GM21447 (cell line): Measurements from ENCODE around the gene CEP192.
"Not testable (repeated sequence)": the region's sequence is repeated elsewhere in the genome, so short reads cannot be mapped to it uniquely, and the experiment has no call there.

Experiments used
- ATAC-seq: cut with Tn5 transposase; IDR thresholded peaks from one replicate; pipeline ENCODE4 v1.9.1; 2021; ENCODE audit not compliant: unreplicated experiment

CEP192 gene

GRCh38 chr18:13096232-13096631 is 105.1 kb downstream of the CEP192 start:
- ATAC-seq, result no peak

GRCh38 chr18:13096719-13097118 is 105.6 kb downstream of the CEP192 start:
- no peak for ATAC-seq

DNA sequence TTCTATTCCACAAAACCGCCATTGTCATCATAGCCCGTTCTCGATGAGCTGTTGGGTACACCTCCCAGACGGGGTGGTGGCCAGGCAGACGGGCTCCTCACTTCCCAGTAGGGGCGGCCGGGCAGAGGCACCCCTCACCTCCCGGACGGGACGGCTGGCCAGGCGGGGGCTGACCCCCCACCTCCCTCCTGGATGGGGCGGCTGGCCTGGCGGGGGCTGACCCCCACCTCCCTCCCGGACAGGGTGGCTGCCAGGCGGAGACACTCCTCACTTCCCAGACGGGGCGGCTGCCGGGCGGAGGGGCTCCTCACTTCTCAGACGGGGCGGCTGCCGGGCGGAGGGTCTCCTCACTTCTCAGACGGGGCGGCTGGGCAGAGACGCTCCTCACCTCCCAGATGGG is 106.9 kb downstream of the CEP192 start:
- ATAC-seq, result not testable (repeated sequence)

- ATAC-seq, result no peak
Observed at GRCh38 chr18:13099113-13099512, 108.0 kb downstream of the CEP192 start.

GRCh38 chr18:13100942-13101658 is 109.9 kb downstream of the CEP192 start:
- ATAC-seq, result no peak

DNA sequence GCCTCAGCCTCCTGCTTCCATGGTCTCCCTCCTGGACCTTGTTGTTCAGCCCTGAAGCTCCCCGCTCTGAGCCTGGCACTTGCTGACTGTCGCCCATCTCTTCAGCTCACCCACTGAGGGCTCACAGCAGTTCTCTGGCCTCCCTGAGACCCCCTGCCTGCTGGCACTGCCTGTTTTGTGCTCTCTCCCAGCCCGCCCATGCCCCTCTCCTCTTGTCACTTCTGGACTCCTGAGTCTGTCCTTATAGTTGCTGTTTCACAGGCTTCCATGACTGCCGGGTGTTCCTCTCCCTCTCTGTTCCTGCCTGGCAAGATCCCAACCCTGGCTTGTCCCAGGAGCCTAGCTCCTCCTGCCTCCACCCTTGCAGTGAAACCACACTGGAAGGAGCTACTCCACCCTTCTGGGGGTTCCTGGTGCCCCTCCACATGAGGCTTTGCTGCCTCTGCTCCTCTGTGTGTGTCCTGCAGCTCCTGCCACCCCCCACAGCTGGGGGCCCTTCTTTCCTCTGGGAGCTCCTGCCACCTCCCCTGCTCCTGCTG is 110.6 kb downstream of the CEP192 start:
- no peak for ATAC-seq

DNA sequence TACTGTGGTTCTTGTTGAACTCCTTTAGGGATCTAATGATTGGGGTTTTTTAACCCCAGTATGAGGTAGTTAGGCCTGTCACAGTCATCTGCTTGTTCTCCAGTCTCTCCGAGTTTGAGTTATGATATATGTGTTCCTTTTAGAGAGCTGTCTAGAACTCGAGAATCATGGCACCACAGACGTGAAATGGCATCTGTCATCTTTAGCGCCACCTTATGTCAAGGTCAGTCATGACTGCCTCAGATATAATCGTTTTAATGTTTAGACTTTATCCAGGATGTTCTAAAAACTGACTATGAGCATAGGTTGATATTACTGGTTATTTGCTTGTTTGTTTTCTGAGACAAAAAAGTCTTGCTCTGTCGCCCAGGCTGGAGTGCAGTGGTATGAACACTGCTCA is 112.2 kb downstream of the CEP192 start:
- no peak for ATAC-seq

- no peak for ATAC-seq
Observed at GRCh38 chr18:13105059-13105458, 113.9 kb downstream of the CEP192 start.

DNA sequence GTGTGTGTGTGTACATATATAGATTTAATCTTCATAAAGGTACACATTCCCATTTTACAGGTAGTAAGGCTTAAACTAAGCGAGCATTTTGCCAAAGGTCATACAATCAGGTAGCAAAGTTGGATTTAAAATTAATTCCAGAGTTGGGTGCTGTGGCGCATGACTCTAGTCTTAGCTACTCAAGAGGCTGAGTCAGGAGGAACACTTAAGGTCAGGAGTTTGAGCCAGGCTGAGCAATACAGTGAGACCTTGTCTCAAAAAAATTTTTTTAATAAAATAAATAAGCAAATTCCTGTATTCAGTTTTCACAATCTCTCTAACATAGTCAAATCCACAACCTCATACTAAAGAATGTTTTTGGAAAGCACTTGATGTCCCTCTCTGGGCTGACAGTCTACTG is 115.9 kb downstream of the CEP192 start:
- ATAC-seq, result no peak

- ATAC-seq, result no peak
Observed at GRCh38 chr18:13108330-13108729, 117.2 kb downstream of the CEP192 start.

DNA sequence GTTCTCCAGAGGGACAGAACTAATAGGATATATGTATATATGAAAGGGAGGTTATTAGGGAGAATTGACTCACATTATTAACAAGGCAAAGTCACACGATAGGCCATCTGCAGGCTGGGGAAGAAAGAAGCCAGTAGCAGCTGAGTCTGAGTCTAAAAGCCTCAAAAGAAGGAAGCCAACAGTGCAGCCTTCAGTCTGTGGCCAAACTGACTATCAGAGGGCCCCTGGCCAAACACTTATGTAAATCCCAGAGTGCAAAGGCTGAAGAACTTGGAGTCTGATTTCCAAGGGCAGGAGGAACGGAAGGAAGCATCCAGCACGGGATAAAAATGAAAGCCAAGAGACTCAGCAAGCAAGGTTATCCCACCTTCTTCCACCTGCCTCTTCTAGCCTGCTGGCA is 119.4 kb downstream of the CEP192 start:
- ATAC-seq, result no peak

GRCh38 chr18:13112982-13113381 is 121.8 kb downstream of the CEP192 start:
- no peak for ATAC-seq

DNA sequence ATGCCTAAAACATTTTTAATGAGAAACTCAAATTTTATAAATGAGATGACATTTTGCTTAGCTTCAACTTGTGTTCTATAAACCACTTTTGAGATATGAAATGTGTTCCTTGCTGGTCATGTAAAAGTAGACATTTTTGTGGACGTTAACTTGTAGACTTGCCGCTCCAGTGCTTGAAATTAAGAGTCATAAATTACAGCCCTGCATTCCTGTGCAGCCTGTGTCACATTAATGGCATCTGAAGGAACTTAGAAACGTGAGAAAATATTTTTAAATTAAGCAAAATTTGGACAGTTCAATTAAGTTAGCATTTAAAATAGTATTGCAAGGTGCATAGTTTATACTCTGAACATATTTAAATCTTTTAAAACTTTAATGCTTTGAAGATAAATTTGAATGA is 129.1 kb downstream of the CEP192 start:
- no peak for ATAC-seq

- ATAC-seq, result no peak
Observed at GRCh38 chr18:13120983-13121441, 129.8 kb downstream of the CEP192 start.

GRCh38 chr18:13124411-13124810 is 133.2 kb downstream of the CEP192 start:
- ATAC-seq, result no peak

DNA sequence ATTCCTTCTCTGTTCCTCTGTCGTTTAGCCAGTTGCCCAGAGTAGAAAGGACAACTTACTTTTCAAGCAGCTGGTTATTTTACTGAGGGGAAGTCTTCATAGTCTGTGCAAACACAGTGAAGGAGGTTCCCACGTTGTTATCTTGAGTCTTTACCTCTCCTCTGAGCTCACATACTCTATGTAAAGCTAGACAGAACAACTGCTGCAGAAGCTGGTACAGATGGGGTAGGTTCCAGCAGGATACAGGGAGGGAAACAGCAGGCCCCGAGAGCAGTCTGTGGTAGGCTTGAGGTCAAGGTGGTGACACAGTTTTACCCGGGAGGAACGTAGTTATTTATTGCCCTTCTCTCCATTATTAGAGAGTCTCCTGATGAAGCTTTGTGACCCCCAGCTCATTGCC is 134.0 kb downstream of the CEP192 start:
- ATAC-seq, result no peak

- ATAC-seq, result no peak
Observed at GRCh38 chr18:13126966-13127598, 135.9 kb downstream of the CEP192 start.

DNA sequence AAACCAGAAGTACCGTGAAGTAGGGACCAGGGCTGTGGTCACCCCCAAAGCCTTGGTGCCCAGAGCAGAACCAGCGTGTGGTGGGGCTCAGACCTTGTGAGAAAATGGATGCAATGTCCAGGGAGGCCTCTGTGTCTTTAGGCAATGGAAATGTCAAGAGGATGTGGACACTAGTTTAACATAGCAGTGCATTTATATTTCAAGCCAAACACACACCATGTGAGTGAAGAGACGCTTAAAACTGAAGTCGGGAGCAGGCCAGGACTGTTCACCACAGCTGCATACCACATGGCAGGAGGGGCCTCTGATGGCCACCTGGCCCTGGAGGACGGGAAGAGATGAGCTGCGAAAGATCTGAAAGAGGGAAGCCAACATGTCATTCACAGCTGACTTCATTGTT is 140.1 kb downstream of the CEP192 start:
- no peak for ATAC-seq

- no peak for ATAC-seq
Observed at GRCh38 chr18:13134551-13135401, 143.6 kb downstream of the CEP192 start.

- peak; percentile 7 for ATAC-seq
Observed at GRCh38 chr18:13136056-13136903, 145.1 kb downstream of the CEP192 start.
